Caco-2 (cell line): ENCODE data around the gene CEP41. TPM values are rescaled to one million over a fixed set of nuclear protein-coding genes. Genes with fewer than 3 reads are reported as not detected.

Experiments
- BruUV-seq: library from RNA; stranded (reverse); fragments of 400-500 nt; replicated peaks from 2 replicates; lab custom pipeline; 2021; lab: Mats Ljungman, UMichigan
- CTCF ChIA-PET: fragments of 300-600 bp; sonication (Branson Sonifier 250); formaldehyde crosslinking; loops from one replicate; lab custom pipeline; 2022; ENCODE audit warnings: antibody characterized with exemption; lab: Charles Lee
- POLR2A ChIA-PET: fragments of 300-600 bp; sonication (Branson Sonifier 250); formaldehyde crosslinking; loops from one replicate; lab custom pipeline; 2022; ENCODE audit warnings: antibody characterized with exemption; lab: Charles Lee
- DNase-seq, 2 experiments: peaks; one replicate each; pipeline versions ENCODE4 v3.0.0 to v3.0.0-alpha.2; 2020 to 2022
- H3K27me3 ChIP-seq: replicated peaks from 2 replicates; pipeline ENCODE4 v1.6.0; 2011; ENCODE audit warnings: low read length; ENCODE audit not compliant: control insufficient read depth, insufficient read depth
- H3K36me3 ChIP-seq: 2 replicates; pipeline ENCODE4 v1.5.1; 2011; ENCODE audit warnings: low read length; ENCODE audit not compliant: control insufficient read depth, insufficient read depth
- H3K4me1 ChIP-seq: fragments of 250-450 bp; sonication (Bioruptor Pico); 2 replicates; pipeline ENCODE4 v1.5.1; 2020; ENCODE audit warnings: mild to moderate bottlenecking
- H3K4me3 ChIP-seq: 2 replicates; pipeline ENCODE4 v1.5.1; 2011; ENCODE audit warnings: low read depth, mild to moderate bottlenecking, control low read depth, low read length
- H3K9me3 ChIP-seq: fragments of 250-450 bp; sonication (Bioruptor Pico); 2 replicates; pipeline ENCODE4 v1.5.1; 2020; ENCODE audit warnings: mild to moderate bottlenecking, moderate library complexity
- H3K27ac Mint-ChIP-seq: one replicate; pipeline ENCODE4 v1.8.0; 2022; ENCODE audit warnings: mixed read lengths; ENCODE audit not compliant: unreplicated experiment
- H3K27me3 Mint-ChIP-seq: one replicate; pipeline ENCODE4 v1.8.0; 2022; ENCODE audit warnings: mixed read lengths; ENCODE audit not compliant: insufficient read depth, unreplicated experiment
- H3K36me3 Mint-ChIP-seq: one replicate; pipeline ENCODE4 v1.8.0; 2022; ENCODE audit warnings: mild to moderate bottlenecking, mixed read lengths; ENCODE audit not compliant: insufficient read depth, unreplicated experiment
- H3K4me1 Mint-ChIP-seq: one replicate; pipeline ENCODE4 v1.8.0; 2022; ENCODE audit warnings: low read depth, mixed read lengths; ENCODE audit not compliant: unreplicated experiment
- H3K4me3 Mint-ChIP-seq: one replicate; pipeline ENCODE4 v1.8.0; 2022; ENCODE audit warnings: mild to moderate bottlenecking, moderate library complexity, mixed read lengths; ENCODE audit not compliant: unreplicated experiment
- H3K9me3 Mint-ChIP-seq: one replicate; pipeline ENCODE4 v1.8.0; 2022; ENCODE audit warnings: mixed read lengths; ENCODE audit not compliant: unreplicated experiment
- intact Hi-C: fragments of 100-400 bp; cut with micrococcal nuclease; formaldehyde crosslinking; loops from one replicate; pipeline ENCODE4 v1.10.0; 2022; ENCODE audit not compliant: unreplicated experiment
- total RNA-seq: library from RNA; stranded (reverse); gene quantifications from 2 replicates; pipeline ENCODE4 v1.2.3, GENCODE V29; 2022
- TF ChIP-seq, protein P1 (sequence below), 2 experiments: fragments of 200-600 bp in 1 of 2; IDR thresholded peaks; 1 replicate in 1 of 2; 2 replicates in 1 of 2; pipeline versions ENCODE4 v1.5.1 to v1.8.0; 2011 to 2022; ENCODE audit warnings: antibody characterized with exemption in 1 of 2, control low read depth in 1 of 2, inconsistent platforms in 1 of 2, low read depth in 1 of 2, low read length in 1 of 2, mild to moderate bottlenecking in 1 of 2, moderate library complexity in 1 of 2; ENCODE audit not compliant: insufficient read depth in 1 of 2, severe bottlenecking in 1 of 2, unreplicated experiment in 1 of 2

Gene CEP41
- total RNA-seq, 1 experiment from 2014 or later = 14.9 TPM

DNA sequence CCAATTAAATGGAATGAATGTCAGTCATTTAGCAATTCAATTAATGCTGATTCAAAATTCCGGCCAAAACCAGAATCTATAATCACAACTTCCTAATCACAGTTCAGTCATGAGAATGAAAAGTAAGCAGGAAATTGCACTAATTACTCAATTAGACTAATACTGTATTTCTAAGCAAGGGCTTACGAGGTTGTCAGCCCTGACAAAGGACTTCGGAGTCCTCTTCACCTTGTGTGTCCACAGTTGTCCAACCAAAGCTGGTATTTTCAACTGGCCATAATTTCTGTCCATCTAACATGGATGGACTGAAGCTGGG, 43.1 kb downstream of the CEP41 start:
- ChIA-PET POLR2A (no interaction called here), CTCF (no interaction called here)
- H3K36me3 Mint-ChIP-seq = no peaks in the 10 kb centered on the region
- peaks cover 15% of the 10 kb centered on the region for H3K4me1 Mint-ChIP-seq
- TF ChIP-seq, protein P1, sequence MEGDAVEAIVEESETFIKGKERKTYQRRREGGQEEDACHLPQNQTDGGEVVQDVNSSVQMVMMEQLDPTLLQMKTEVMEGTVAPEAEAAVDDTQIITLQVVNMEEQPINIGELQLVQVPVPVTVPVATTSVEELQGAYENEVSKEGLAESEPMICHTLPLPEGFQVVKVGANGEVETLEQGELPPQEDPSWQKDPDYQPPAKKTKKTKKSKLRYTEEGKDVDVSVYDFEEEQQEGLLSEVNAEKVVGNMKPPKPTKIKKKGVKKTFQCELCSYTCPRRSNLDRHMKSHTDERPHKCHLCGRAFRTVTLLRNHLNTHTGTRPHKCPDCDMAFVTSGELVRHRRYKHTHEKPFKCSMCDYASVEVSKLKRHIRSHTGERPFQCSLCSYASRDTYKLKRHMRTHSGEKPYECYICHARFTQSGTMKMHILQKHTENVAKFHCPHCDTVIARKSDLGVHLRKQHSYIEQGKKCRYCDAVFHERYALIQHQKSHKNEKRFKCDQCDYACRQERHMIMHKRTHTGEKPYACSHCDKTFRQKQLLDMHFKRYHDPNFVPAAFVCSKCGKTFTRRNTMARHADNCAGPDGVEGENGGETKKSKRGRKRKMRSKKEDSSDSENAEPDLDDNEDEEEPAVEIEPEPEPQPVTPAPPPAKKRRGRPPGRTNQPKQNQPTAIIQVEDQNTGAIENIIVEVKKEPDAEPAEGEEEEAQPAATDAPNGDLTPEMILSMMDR (IDR thresholded peaks at IDR 0.05; ENCODE audit: insufficient read depth in 1 of 2, low read depth in 1 of 2, low read length in 1 of 2, severe bottlenecking in 1 of 2, unreplicated experiment in 1 of 2) = no peak
- H3K27me3 Mint-ChIP-seq = no peaks in the 10 kb centered on the region
- no peaks in the 10 kb centered on the region for H3K9me3 Mint-ChIP-seq
- H3K36me3 ChIP-seq = no peaks in the 10 kb centered on the region
- intact Hi-C loops = no loop called here
- no peak for DNase-seq
- peaks cover 3% of the 10 kb centered on the region; the same call in 1 of the 2 replicates for H3K4me1 ChIP-seq
- H3K4me3 Mint-ChIP-seq = no peak overlapping the region
- BruUV-seq = no TSS peak
- no peak overlapping the region for H3K27ac Mint-ChIP-seq
- no peaks in the 10 kb centered on the region for H3K9me3 ChIP-seq
- no peak overlapping the region for H3K4me3 ChIP-seq
- H3K27me3 ChIP-seq = no peaks in the 10 kb centered on the region

GRCh38 chr7:130397051-130397757, 43.6 kb downstream of the CEP41 start:
- Mint-ChIP-seq H3K27me3 (no peaks in the 10 kb centered on the region), H3K4me1 (peaks cover 20% of the 10 kb centered on the region), H3K27ac (no peak overlapping the region), H3K9me3 (no peaks in the 10 kb centered on the region), H3K4me3 (no peak overlapping the region), H3K36me3 (no peaks in the 10 kb centered on the region)
- no peak for DNase-seq
- Histone ChIP-seq H3K36me3 (no peaks in the 10 kb centered on the region), H3K4me3 (no peak overlapping the region), H3K27me3 (no peaks in the 10 kb centered on the region), H3K4me1 (peaks cover 8% of the 10 kb centered on the region), H3K9me3 (no peaks in the 10 kb centered on the region)
- intact Hi-C loops = no loop called here
- ChIA-PET CTCF (no interaction called here), POLR2A (no interaction called here)
- no TSS peak for BruUV-seq
- TF ChIP-seq, protein P1 (IDR thresholded peaks at IDR 0.05; ENCODE audit: insufficient read depth in 1 of 2, low read depth in 1 of 2, low read length in 1 of 2, severe bottlenecking in 1 of 2, unreplicated experiment in 1 of 2) = no peak

DNA sequence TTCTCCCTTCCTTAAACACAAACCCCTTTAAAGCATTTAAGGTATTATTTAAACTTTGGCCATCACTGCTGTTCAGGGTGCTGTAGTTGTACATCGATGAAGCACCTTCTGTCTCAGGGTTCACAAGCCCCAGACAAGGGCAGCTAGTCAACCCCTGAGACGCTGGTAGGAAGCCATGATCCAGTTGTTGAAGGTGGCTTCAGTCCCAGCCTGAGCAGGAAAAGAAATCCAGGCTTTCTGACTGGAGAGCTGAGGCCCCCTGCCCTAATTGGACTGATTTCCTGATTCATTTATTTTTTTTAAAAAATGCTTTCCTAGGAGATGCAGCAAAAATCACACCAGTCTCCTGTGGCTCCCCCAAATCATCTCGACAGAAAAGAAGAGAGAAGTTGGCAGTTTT, 44.7 kb downstream of the CEP41 start:
- Histone ChIP-seq H3K9me3 (no peaks in the 10 kb centered on the region), H3K4me1 (peaks cover 15% of the 10 kb centered on the region), H3K27me3 (no peaks in the 10 kb centered on the region), H3K4me3 (no peak overlapping the region), H3K36me3 (no peaks in the 10 kb centered on the region)
- no TSS peak for BruUV-seq
- DNase-seq = no peak
- Mint-ChIP-seq H3K9me3 (no peaks in the 10 kb centered on the region), H3K36me3 (no peaks in the 10 kb centered on the region), H3K27me3 (no peaks in the 10 kb centered on the region), H3K4me3 (no peak overlapping the region), H3K27ac (no peak overlapping the region), H3K4me1 (peaks cover 23% of the 10 kb centered on the region)
- intact Hi-C loops = no loop called here
- CTCF ChIA-PET = no interaction called here
- TF ChIP-seq, protein P1 (IDR thresholded peaks at IDR 0.05; ENCODE audit: insufficient read depth in 1 of 2, low read depth in 1 of 2, low read length in 1 of 2, severe bottlenecking in 1 of 2, unreplicated experiment in 1 of 2) = no peak
- POLR2A ChIA-PET = no interaction called here
